Measurements from ENCODE around the gene GJC2.
A peak's percentile ranks its signal among the peaks of the same experiment; 100 is the strongest.

GJC2 gene

DNA sequence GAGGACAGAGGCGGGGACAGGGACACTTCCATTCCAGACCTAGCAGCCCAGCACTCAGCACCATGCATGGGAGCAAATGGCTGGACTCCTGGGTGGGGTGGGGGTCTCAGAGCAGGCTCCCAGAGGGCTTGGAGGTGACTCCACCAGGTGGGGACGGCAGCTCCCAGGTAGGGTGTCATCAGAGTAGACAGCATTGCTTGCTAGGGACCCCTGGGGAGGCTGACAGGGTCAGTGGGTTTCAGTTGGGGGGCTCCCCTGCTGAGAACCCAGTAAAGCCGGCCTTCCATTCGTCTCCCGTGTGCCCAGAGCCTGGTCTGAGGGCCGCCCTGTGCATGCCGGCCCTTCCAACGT is 4.8 kb upstream of the GJC2 start:
- DNase-seq (ENCODE audit: low read depth, low spot score): no peak

DNA sequence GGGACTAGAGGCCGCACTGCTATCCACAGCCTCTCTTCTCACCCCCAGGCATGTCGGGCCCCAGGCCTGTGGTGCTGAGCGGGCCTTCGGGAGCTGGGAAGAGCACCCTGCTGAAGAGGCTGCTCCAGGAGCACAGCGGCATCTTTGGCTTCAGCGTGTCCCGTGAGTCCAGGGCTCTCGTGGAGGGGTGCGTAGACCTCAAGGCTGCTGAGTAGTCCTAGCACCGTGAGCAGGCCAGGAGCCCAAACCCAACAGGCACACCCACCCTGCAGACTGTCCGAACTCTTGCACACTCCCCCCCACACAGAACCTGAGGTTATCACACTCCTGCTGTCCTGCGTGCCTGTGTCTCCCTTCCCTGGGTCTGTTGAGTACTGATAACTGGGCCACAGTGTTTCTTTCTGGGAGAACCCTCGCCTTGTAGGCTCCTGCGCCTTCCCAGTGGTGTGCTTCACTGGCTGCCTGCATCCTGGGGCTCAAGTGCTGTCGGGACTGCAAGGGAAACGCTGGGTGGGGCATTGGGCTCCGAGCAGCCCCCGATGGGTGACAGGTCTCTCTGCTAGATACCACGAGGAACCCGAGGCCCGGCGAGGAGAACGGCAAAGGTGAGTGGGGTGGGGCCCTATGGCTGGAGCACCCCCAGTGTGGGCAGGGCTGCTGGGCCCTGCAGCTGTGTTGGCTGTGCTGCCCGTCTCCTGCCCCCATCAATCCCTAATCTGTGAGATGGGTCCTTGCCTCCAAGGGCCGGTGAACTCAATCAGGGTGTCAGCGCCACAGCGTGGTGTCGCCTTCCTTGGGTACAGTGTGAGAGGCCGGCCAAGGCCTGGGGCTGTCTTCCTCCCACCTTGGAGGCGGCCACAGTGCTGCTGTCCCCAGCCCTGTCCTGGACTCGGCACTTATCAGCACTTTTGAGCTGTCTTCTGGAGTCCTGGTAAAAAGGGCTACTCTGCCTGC is 4.0 kb upstream of the GJC2 start:
- DNase-seq (ENCODE audit: low read depth, low spot score): no peak

DNA sequence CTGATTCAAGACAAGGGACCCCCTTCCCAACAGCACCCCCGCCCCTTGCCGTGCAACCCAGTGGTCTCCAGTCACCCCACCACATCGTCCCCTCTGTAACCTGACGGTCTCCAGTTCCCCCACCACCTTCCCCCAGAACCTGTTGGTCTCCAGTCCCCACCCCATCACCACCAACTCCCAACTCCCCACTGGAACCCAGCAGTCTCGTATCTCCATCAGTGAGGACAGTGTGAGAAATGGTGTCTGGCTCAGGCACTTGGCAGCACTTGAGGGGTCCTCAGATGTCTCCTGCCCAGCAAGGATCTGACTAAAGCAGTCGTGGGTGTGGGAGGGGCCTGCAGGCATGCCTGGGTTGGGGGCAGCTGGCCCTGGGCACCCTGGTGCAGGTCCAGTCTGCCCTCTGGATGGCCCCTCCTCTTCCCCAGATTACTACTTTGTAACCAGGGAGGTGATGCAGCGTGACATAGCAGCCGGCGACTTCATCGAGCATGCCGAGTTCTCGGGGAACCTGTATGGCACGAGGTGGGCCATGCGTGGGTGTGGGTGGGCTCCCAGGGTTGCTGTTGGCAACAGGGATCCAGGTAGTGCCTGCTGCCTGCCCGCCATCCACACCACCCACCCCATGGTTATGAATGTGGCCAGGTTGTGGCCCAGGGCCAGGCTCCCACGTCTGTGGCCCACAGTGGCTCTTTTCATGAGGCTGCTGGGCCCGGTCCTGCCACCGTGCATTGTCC is 3.1 kb upstream of the GJC2 start:
- DNase-seq (ENCODE audit: low read depth, low spot score): no peak

DNA sequence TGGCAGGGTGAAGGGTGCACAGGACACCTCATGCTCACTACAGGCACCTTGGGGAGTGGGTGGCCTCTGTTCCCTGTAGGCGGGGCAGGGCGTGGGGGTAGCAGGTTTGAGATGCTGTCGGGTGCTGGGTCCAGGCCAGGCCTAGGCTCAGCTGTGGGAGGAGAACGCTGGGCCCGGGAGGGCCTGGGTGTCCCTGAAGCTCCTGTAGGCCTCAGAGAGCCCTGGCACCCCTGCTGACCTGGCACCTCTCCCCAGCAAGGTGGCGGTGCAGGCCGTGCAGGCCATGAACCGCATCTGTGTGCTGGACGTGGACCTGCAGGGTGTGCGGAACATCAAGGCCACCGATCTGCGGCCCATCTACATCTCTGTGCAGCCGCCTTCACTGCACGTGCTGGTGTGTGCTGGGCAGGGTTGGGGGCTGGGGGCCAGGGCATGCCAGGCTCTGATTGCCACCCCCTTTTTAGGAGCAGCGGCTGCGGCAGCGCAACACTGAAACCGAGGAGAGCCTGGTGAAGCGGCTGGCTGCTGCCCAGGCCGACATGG is 2.5 kb upstream of the GJC2 start:
- DNase-seq (ENCODE audit: low read depth, low spot score): no peak

DNA sequence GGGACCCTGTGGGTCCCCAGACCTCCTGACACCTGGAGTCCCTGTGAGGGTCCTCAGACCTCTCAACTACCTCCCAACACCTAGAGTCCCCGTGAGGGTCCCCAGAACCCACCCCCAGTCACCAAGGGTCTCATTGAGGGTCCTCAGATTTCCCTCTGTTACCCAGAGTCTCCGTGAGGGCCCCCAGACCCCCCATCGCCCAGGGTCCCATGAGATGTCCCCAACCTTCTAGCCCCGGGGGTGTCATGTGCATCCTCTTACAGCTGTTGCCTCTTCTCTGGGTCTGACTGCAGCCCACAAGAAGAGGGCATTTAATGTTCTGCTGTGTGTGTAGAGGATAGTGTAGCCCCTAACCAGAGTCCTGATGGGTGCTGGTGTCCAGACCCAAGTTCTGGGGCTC is 2.0 kb upstream of the GJC2 start:
- no peak for DNase-seq (ENCODE audit: low read depth, low spot score)

DNA sequence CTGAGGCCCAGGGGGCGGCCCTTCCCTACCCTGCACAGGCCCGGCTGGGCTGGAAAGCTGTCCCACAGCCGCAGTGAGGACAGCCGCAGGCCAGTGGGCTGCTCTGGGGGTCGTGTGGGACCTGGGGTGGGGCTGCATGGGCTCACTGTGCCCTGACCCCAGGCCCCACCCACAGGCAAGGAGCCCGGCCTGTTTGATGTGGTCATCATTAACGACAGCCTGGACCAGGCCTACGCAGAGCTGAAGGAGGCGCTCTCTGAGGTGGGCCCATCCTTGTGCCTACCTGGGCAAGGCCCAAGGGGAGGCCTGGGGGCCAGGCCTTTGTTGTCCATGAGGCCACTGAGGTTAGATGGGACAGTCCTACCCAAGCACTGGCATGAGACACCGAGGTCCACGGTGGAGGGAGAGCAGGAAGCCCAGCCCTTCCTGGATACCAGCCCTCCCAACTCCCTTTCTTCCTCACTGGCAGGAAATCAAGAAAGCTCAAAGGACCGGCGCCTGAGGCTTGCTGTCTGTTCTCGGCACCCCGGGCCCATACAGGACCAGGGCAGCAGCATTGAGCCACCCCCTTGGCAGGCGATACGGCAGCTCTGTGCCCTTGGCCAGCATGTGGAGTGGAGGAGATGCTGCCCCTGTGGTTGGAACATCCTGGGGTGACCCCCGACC is 1.4 kb upstream of the GJC2 start:
- DNase-seq (ENCODE audit: low read depth, low spot score): no peak

DNA sequence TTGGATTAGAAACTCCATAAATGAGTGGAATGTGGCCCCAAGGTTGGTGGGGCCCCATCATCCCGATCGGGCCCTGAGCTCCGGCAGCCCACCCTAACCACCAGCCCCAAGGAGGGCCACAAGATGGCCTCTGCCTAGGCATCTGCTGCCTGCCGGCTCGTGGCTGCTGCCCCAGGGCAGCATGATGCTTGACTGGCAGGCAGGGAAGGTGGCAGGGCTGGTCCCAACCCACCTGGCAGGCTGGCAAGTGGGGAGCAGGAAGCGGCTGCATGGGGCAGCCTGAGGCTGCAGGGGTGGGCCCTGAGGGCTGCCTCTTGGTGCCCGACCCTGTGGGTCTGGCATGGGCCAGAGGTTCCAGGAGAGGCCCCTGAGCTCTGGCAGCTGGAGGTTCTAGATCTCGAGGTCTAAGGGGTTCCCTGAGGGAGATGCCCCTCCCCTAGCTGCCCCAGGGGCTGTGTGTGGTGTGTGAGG is 760 bp upstream of the GJC2 start:
- no peak for DNase-seq (ENCODE audit: low read depth, low spot score)

DNA sequence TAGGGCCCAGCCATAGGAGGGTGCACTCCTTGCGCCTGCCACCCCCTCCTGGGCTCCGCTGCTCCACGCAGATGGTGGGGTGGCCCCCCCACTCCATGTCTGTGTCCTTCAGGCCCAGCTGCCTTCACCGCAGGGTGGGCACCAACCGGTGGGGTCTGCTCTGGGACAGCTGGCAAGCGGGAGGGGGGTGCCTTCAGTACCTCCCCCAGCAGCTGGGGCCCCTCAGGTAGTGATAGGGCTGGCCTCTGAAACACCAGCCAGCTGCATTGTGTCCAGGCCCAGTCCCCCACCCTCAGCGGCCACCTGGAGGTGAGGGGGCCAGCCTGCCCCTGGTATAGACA is 360 bp downstream of the GJC2 start:
- no peak for DNase-seq (ENCODE audit: low read depth, low spot score)

DNA sequence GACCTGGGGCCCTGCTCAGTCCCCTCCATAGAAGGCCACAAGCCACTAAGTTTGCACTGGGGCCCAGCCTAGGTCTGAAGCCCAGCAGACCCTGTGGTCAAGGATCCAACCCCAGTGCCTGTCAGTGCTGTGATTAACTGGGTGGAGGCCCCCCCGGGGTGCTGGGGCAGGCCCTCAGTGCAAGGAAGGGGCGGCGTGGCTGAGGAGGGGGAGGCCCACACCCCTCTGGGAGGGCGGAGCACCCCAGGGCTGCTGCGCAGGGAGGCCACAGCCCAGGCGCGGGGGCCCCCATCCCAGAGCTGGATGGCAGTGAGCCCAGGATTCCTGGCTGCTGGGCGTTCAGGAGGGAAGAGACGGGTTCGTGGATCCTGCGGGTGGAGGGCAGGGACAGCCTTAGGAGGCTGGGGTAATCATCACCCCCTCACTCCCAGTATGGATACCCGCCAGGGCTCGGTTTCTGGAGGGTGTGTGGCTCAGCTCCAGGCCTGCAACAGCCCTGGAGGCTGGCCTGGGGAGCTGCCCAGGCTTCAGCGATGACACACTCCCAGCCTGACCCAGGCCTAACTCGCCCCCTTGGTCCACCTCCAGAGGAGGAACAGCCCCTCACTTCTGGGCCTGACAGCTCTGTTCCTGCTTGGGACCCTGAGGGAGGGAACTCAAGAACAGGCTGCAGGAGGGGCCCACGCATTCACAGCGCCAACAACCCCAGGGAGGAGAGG is 890 bp downstream of the GJC2 start:
- peak; percentile 78 for DNase-seq (ENCODE audit: low read depth, low spot score)

DNA sequence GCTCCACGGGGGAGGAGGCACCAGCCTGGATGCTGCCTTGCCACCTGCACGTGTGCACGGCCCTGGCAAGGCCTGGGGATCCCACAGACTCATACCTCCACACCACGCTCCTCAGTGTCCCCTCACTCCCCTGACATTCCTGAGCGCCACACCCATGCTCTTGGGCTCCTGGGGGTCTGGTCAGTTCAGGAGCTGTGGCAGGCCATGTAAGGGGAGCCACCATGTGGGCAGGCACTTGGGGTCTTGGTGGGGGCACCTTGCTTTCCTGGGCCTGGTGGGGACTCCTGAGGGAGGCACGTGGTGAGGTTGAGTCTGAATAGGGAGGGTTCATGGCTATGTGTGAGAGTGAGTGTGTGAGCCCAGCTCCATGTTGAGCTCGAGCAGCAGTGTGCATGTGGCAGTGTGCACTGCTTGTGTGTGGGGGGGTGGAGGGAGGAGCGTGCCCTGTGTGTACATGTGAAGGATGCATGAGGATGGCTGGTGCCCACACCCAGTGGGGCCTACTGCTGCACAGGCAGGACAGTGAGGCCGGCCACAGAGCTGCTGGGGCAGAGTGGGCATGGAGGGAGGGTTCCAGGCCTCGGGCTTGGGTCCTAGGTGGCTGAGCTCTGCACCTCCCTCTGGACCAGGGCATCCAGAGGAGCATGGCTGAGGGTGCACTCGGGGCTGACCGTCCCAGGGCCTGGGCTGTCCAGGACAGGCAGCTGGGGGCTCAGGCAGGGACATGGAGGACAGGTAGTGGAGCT is 1.6 kb downstream of the GJC2 start:
- no peak for DNase-seq (ENCODE audit: low read depth, low spot score)

DNA sequence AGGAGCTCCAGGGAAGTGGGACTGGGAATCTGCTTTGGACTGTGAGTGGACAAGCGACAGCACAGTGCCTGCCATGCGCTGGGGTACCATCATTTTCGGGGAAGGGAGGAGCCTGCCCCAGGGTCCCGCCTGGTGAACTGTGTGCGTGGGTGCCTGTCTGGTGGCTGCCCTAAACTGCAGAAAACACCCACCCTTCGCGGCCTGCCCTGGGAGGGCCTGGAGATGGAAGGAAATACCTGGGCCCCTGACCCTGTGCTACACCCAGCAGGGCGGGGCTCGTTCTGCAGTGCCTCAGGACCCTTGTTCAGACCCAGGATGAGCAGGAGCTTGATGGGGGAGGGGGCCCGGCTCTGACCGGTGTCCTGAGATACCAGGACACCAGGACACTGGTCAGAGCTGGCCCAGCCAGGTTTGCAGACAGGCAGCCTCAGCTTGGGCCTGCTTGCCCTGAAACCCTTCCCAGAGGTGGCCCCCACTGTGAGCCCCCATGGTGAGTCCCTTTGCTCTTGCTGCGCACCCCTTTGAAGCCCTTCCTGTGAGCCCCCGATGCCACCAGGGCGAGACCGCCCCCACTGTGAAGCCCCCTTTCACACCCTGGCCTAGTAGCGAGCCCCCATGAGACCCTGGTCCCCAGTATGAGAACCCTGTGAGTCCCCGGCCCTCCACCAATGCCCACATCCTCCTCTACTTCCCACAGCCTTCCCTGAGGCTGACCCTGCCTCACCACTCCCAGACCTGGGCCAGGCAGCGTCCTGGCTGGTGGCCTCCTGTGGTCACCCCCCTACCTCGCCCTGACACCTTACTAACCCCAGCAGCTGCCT is 2.6 kb downstream of the GJC2 start:
- no peak for DNase-seq (ENCODE audit: low read depth, low spot score)

DNA sequence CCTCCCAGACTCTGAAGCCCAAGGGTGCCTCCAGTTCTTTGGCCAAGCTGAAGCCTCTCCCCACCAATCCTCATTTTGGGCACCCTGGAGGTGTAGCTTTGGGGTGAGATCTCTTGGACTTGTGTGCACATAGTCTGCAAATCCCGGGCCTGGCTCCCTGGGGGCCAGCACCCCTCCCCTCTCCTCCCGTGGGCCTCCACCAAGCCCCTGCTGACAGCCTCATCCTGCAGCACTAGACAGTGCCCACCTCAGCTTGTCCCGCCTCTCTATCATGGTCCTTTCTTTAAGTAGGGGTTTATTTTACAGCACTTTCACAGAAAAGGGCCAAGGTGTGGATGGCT is 3.2 kb downstream of the GJC2 start:
- no peak for DNase-seq (ENCODE audit: low read depth, low spot score)

DNA sequence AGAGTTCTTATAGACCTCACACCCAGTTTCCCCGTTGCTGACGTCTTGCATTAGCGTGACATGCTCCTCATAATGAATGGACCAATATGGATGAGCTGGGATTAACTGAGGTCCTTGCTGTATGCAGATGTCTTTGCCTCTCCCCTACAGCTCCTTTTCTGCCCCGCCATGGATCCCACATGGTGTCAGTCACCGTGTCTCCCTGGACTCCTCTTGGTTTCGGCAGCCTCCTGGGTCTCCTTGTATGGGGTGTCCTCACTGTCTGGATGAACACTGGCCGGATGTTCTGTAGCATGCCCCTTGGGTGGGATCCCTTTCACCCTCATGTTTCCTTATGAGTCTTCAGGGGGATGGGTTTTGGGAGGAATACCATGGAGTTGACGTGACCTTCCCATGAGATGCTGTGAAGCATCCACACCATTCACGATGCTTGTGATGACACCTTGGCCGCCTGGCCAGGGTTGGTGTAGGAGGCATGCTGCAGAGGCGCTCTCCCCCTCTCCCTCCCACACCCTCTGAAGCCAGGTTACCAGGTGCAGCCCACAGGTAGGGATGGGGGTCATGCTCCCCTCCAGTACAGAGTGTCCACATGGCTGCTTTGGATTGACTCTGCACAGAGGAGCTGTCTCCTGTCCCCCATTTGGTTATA is 4.4 kb downstream of the GJC2 start:
- DNase-seq (ENCODE audit: low read depth, low spot score): no peak

DNA sequence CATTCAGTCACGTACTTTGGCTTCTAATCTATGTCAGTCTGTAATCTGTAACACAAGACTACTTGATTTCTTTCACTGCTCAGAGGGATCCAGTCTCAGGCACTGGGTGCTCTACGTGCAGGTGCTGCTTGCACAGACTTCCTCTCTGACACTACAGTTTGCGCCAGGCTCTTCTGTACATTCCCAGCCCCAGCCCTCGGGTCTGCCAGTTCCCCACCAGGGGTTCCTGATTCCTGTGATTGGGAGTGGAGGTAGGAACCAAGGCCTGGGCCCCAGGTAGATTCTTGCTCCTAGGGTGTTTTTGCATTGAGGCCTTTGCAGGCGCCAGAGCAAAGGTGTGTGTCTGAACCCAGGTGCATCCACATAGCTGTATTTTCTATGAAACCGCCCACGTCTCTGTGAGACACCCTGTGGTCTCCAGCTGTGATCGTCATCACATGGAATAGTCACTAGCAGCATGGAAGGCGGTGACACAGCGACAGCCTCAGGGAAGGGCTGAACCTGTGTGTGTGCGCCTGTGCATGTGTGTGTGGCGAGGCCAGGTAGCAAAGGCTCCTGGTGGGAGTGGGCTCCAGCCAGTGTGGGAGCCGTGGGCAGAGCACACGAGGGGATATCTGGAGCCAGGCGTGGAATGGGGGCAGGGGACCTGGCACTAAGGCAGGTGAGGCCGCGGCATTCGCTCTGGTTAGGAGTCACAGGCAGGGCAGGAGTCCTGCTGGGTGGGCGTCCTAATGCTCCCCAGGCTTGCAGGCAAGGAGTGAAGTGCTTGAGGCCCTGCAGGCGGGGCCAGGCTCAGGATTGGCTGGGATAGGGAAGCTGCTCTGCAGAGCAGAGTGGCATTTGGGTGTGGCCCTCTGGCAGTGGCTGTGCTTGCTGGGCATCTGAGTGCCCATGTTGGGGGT is 5.2 kb downstream of the GJC2 start:
- no peak for DNase-seq (ENCODE audit: low read depth, low spot score)

DNA sequence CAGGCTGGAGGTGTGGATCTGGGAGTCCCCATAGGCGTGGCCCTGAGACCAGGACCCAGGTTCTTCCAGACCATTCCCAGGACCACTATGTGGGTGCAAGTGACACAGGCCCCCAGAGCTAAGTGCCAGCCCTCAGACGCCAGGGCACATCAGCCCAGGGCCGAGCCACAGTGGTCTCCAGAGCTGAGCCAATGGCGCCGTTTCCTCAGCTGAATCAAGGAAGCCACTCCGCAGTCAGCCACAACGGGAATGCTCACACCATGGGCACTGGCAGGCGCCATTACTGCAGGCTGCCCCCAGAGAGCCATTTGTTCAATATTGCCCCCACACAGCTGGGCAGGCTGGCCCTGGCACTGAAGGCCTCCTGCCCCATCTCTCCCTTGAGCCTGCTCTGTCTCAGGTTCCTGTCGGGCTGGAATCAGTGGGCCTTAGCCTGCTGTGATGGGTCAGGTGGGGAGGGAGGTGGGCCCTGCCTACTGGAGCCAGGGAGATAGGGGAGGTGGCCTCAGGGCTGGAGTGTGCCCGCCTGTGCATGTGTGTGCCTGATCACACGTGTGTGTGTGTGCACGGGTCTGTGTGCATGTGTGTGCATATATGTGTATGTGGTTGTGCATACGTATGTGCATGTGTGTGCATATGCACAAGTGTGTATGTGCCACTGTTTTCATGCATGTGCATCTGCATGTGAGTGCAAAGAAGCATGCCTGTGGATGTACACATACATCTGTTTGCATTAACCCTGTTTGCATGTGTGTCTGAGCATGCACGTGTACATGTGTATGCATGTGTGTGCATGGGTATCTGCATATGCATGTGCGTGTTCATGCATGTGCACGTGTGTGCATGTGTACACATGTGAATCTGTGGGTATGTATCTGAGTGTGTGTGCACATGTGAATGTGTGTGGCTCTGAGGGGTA is 6.1 kb downstream of the GJC2 start:
- no peak for DNase-seq (ENCODE audit: low read depth, low spot score)

DNA sequence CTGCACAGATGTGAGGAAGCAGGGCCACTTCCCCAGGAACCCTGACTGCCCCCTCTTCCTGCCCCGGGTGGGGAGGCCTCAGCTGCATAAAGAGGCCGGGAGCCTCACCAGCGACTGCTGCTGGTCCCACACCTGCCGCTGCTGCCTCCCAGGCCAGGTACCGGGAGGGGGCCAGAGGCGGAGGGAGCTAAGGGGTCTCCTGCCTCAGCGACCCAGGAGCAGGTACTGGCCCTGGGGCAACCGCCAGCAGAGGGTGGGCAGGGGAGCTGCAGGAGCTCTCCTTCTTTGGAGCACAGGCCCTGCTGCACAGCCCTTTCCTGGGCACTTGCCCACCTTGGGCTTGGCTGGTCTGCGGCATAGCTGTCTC is 6.8 kb downstream of the GJC2 start:
- DNase-seq (ENCODE audit: low read depth, low spot score): no peak

DNA sequence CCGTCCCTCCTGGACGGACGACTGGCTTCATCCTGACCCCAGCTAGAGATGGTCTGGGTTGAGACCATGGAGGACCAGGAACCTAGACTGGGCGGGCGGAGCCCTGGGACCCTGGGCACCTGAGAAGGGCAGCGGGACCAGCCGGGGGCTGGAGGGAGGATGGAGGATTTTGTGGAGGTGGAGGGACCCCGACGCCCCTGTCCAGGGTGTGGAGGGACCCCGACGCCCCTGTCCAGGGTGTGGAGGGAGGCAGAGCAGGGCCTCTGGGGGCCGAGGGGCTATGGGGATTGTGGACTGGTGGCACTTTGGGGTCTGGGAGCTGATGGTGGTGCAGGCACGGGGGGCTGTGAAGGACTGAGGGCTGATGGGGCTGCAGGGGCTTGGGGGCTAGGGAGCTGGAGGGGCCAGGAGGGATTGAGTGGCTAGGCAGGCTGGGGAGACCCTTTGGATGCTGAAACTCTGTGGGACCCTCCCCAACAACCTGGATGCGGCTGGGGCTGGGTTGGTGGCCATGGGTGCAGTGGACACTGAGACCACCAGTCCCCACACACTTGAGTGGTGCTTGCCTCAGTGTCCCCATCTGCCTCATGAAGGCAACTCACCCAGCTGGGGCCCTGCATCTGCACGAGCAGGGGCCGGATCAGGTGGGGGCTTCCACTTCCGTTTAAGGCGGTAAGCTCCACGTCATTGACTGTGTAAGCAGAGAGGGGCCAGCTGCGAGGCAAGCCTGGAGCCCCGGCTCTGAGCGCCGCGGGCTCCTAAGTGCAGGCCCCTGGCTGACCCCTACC is 7.4 kb downstream of the GJC2 start:
- DNase-seq (ENCODE audit: low read depth, low spot score): no peak
